Pancreas (tissue), 10 donors: Measurements from ENCODE around the gene NEGR1. TPM values are rescaled to one million over a fixed set of nuclear protein-coding genes. Genes with fewer than 3 reads are reported as not detected.

ENCODE experiments used
- ATAC-seq, 4 donors: fragments of 200-7000 bp; cut with Tn5 transposase; one replicate each; pipeline versions ENCODE4 v1.8.0 to v1.9.1; 2020; ENCODE audit warnings: mild to moderate bottlenecking in 4 of 4, moderate library complexity in 4 of 4
- DNase-seq, 6 donors: peaks; one replicate each; pipeline ENCODE4 v3.0.0-alpha.2; 2020
- FAIRE-seq: peaks from 2 replicates; lab custom pipeline; 2012; peaks lifted over from hg19 to GRCh38; lab: Jason Lieb, UNC
- H3K27ac ChIP-seq, 4 donors: fragments of 200-600 bp; sonication (generic); 1 replicate in 3 of 4; 2 replicates in 1 of 4; pipeline versions ENCODE4 v1.5.0 to v1.8.0; 2020
- H3K27me3 ChIP-seq, 4 donors: fragments of 200-600 bp; one replicate each; pipeline ENCODE4 v1.8.0; 2021
- H3K36me3 ChIP-seq, 3 donors: fragments of 200-600 bp; sonication (generic) in 1 of 3; one replicate each; pipeline versions ENCODE4 v1.5.0 to v1.8.0; 2020 to 2021
- H3K4me1 ChIP-seq, 3 donors: fragments of 200-600 bp; one replicate each; pipeline ENCODE4 v1.8.0; 2021
- H3K4me3 ChIP-seq, 4 donors: fragments of 200-600 bp; sonication (generic) in 2 of 4; one replicate each; pipeline versions ENCODE4 v1.5.0 to v1.8.0; 2020 to 2021
- H3K9me3 ChIP-seq, 4 donors: fragments of 200-600 bp; one replicate each; pipeline ENCODE4 v1.8.0; 2021
- WGBS, 2 donors: extraction: QIAGEN DNeasy Blood & Tissue Kit; methylation state at CpG; one replicate each; pipeline ENCODE4 v1.1.7; 2013; 5-methylcytosine and 5-hydroxymethylcytosine counted together
- intact Hi-C, 3 donors: fragments of 100-400 bp; cut with DNase I; formaldehyde crosslinking; loops; one replicate each; pipeline versions ENCODE4 v1.11.1 to v1.14.2; 2022
- polyA plus RNA-seq, 2 donors: library from polyadenylated mRNA; stranded (reverse); fragments of 200-250 nt; gene quantifications; one replicate each; pipeline ENCODE4 v1.2.3, GENCODE V29; 2013
- total RNA-seq, 6 donors: library from RNA; stranded (reverse); fragmentation: NEBNext Ultra II Directional in 4 of 6; extraction: Animal tissue kit (Norgen Biotek cat#: 25700) in 4 of 6; gene quantifications; one replicate each; pipeline versions ENCODE4 v1.2.1 to v1.2.4, GENCODE V29; 2021 to 2023
- TF ChIP-seq, protein P1 (sequence below), 4 donors: fragments of 200-600 bp; sonication (generic) in 3 of 4; IDR thresholded peaks; one replicate each; pipeline versions ENCODE4 v1.5.0 to v1.8.0; 2021; ENCODE audit warnings: antibody characterized with exemption in 4 of 4
- donor health status: healthy with polysubstance abuse.
- donor health status: DM: no; HTN: no; CAD: no; lungs with moderate emphysema.
- donor health status: DM: no; HTN: no; CAD: no.
- donor health status: control.
- donor health status: control.
- donor health status: Bipolar disorder and iron deficiency.
- donor health status: DM: yes; HTN: yes; CAD: no.
- donor health status: DM: no; HTN: no; CAD: no.
- donor health status: DM: no; HTN: no; CAD: no.
- donor health status: DM: yes; HTN: yes; CAD: no.

The NEGR1 gene
- total and polyA plus RNA-seq, 8 donors: 1.2 to 9.3 (median 3.4) TPM

- FAIRE-seq (no peak), DNase-seq (no peak), ATAC-seq (peak in 3 of 4 donors; percentile 32 to 82 (median 52))
- peaks cover 0 to 16% (median 0%) of the 10 kb centered on the region in 3 donors for H3K4me1 ChIP-seq
- WGBS, 2 donors: 42 to 43% methylated on average over 3 of the region's 3 CpGs
- H3K9me3 ChIP-seq: no peaks in the 10 kb centered on the region
- H3K4me3 ChIP-seq: no peak overlapping the region
- TF ChIP-seq, protein P1, sequence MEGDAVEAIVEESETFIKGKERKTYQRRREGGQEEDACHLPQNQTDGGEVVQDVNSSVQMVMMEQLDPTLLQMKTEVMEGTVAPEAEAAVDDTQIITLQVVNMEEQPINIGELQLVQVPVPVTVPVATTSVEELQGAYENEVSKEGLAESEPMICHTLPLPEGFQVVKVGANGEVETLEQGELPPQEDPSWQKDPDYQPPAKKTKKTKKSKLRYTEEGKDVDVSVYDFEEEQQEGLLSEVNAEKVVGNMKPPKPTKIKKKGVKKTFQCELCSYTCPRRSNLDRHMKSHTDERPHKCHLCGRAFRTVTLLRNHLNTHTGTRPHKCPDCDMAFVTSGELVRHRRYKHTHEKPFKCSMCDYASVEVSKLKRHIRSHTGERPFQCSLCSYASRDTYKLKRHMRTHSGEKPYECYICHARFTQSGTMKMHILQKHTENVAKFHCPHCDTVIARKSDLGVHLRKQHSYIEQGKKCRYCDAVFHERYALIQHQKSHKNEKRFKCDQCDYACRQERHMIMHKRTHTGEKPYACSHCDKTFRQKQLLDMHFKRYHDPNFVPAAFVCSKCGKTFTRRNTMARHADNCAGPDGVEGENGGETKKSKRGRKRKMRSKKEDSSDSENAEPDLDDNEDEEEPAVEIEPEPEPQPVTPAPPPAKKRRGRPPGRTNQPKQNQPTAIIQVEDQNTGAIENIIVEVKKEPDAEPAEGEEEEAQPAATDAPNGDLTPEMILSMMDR (IDR thresholded peaks at IDR 0.05): no peak
- no peaks in the 10 kb centered on the region for H3K27me3 ChIP-seq
- intact Hi-C loops: no loop called here
- H3K36me3 ChIP-seq: no peaks in the 10 kb centered on the region
- H3K27ac ChIP-seq: no peak overlapping the region
These were observed 453.8 kb downstream of the NEGR1 start for GRCh38 chr1:71828431-71829012.

DNA sequence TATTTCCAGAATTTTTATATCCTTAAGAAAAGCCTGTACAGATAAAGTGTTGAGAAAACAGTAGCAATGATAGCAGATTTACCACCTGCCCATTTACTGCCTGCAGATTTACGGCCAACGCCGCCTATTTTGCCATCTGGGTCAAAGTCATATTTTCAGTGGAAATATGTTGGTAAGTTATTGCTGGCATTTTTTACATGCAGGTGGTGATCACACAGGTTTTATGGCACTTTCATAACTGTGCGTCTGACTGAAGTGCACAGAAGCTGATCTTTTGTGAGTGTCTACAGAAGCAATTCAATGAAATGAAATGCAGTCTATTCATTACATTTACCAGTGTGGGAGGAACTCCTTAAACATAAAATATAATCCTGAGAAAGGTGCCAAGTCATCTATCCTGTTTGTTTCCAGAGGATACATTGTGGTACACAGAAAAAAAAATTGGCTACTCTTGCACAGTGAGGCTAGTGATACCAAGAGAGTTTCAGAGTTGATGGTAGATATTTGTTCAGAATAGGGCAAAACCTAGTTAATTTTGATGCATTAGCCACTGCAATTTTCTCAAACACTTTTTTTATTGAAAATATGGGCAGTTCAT, 458.5 kb downstream of the NEGR1 start:
- TF ChIP-seq, protein P1 (IDR thresholded peaks at IDR 0.05): no peak
- WGBS, 2 donors: 42 to 50% methylated on average over 4 of the region's 4 CpGs
- no peak overlapping the region for H3K27ac ChIP-seq

DNA sequence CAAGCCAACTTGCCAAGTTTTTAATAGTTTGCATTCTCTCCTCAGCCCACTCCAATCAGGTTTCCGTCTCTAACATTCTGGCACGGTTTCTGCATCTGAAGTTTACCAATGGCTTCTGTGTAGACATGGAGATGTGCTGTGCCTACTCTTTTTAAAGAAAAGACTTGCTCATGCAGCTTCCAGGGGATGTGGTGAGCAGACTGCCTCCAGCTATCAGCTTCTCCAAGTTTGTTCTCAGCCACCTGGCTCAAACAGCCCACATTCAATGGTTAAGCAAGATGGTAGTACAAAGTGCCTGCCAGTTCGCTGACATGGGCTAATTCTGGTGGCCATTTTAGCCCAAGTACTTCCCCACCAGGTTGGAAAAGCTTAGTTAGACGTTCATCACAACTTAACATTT, 465.3 kb downstream of the NEGR1 start:
- DNase-seq: no peak
- no peak overlapping the region for H3K4me3 ChIP-seq
- no peaks in the 10 kb centered on the region for H3K36me3 ChIP-seq
- no peaks in the 10 kb centered on the region for H3K9me3 ChIP-seq
- WGBS, 2 donors: 67 to 70% methylated on average over 4 of the region's 4 CpGs
- ATAC-seq: no peak
- H3K4me1 ChIP-seq: no peaks in the 10 kb centered on the region
- TF ChIP-seq, protein P1 (IDR thresholded peaks at IDR 0.05): no peak
- H3K27me3 ChIP-seq: no peaks in the 10 kb centered on the region
- no peak for FAIRE-seq
- no peak overlapping the region for H3K27ac ChIP-seq
- intact Hi-C loops: no loop called here

More for the DNA sequence above, 458.5 kb downstream of the NEGR1 start:
- no peak for FAIRE-seq
- Histone ChIP-seq H3K4me3 (no peak overlapping the region), H3K4me1 (peaks cover 0 to 13% (median 0%) of the 10 kb centered on the region in 3 donors), H3K36me3 (no peaks in the 10 kb centered on the region), H3K9me3 (no peaks in the 10 kb centered on the region), H3K27me3 (no peaks in the 10 kb centered on the region)
- peak in 1 of 4 donors; percentile 14 for ATAC-seq
- intact Hi-C loops: no loop called here
- DNase-seq: no peak

- no peak for DNase-seq
- Histone ChIP-seq H3K9me3 (no peaks in the 10 kb centered on the region), H3K27me3 (no peaks in the 10 kb centered on the region), H3K4me1 (no peaks in the 10 kb centered on the region), H3K4me3 (no peak overlapping the region), H3K27ac (no peak overlapping the region), H3K36me3 (no peaks in the 10 kb centered on the region)
- TF ChIP-seq, protein P1 (IDR thresholded peaks at IDR 0.05): no peak
- FAIRE-seq: no peak
- 39 to 40% methylated on average over 3 of the region's 3 CpGs for WGBS, 2 donors
- intact Hi-C loops: no loop called here
- no peak for ATAC-seq
These were observed 473.3 kb downstream of the NEGR1 start for GRCh38 chr1:71809085-71809484.

DNA sequence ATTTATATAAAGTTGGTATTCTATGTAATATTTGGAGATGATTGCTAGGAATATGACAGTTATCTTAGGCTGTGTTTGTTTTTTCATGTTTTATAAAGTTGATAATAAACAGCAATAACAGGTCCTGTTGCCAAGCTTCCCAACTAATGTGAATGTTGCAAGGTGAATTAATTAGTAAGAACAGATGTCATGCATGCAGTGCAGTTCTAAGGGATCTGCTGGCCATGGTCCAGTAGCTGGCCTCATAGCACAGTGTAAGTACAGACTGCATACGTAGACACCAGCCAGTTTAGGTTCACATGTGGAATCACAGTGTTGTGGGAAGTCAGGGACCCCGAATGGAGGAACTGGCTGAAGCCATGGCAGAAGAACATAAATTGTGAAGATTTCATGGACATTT, 478.2 kb downstream of the NEGR1 start:
- intact Hi-C loops: no loop called here
- 81 to 85% methylated on average over 2 of the region's 2 CpGs for WGBS, 2 donors
- no peak for ATAC-seq

More for the DNA sequence above, 478.2 kb downstream of the NEGR1 start:
- H3K4me1 ChIP-seq: no peaks in the 10 kb centered on the region
- DNase-seq (no peak), FAIRE-seq (no peak)
- H3K27ac ChIP-seq: no peak overlapping the region
- H3K27me3 ChIP-seq: no peaks in the 10 kb centered on the region
- H3K36me3 ChIP-seq: no peaks in the 10 kb centered on the region
- H3K4me3 ChIP-seq: no peak overlapping the region
- no peaks in the 10 kb centered on the region for H3K9me3 ChIP-seq
- TF ChIP-seq, protein P1 (IDR thresholded peaks at IDR 0.05): no peak
